ENCODE results near the gene ASMTL.
A peak's percentile ranks its signal among the peaks of the same experiment; 100 is the strongest.

Gene ASMTL

GRCh38 chrX:1391370-1391706 is 61.4 kb downstream of the ASMTL start:
- H3K4me3 ChIP-seq (ENCODE audit: low read depth, low read length): peak overlapping the region; percentile 100
- no peak for TF ChIP-seq CTCF (conservative IDR thresholded peaks at IDR 0.05; ENCODE audit: low read depth, low read length)
- DNase-seq (ENCODE audit: low read depth): no peak

GRCh38 chrX:1390621-1391369 is 61.9 kb downstream of the ASMTL start:
- no peak for DNase-seq (ENCODE audit: low read depth)
- peak overlapping the region; percentile 100 for H3K4me3 ChIP-seq (ENCODE audit: low read depth, low read length)
- no peak for TF ChIP-seq CTCF (conservative IDR thresholded peaks at IDR 0.05; ENCODE audit: low read depth, low read length)

GRCh38 chrX:1389993-1390285 is 62.8 kb downstream of the ASMTL start:
- no peak for DNase-seq (ENCODE audit: low read depth)
- TF ChIP-seq CTCF (conservative IDR thresholded peaks at IDR 0.05; ENCODE audit: low read depth, low read length): no peak
- H3K4me3 ChIP-seq (ENCODE audit: low read depth, low read length): no peak overlapping the region

- H3K4me3 ChIP-seq (ENCODE audit: low read depth, low read length): no peak overlapping the region
- no peak for DNase-seq (ENCODE audit: low read depth)
- no peak for TF ChIP-seq CTCF (conservative IDR thresholded peaks at IDR 0.05; ENCODE audit: low read depth, low read length)
Observed at GRCh38 chrX:1389181-1389992, 63.3 kb downstream of the ASMTL start.

- no peak for DNase-seq (ENCODE audit: low read depth)
Observed at GRCh38 chrX:1388651-1389050, 64.1 kb downstream of the ASMTL start.

GRCh38 chrX:1387141-1387776 is 65.5 kb downstream of the ASMTL start:
- no peak overlapping the region for H3K4me3 ChIP-seq (ENCODE audit: low read depth, low read length)
- DNase-seq (ENCODE audit: low read depth): no peak
- TF ChIP-seq CTCF (conservative IDR thresholded peaks at IDR 0.05; ENCODE audit: low read depth, low read length): no peak

More at GRCh38 chrX:1388651-1389050, 64.1 kb downstream of the ASMTL start:
- H3K4me3 ChIP-seq (ENCODE audit: low read depth, low read length): no peak overlapping the region
- TF ChIP-seq CTCF (conservative IDR thresholded peaks at IDR 0.05; ENCODE audit: low read depth, low read length): no peak
